Globus pallidus (tissue), 1 donor: Measurements from ENCODE around the gene IP6K1.
"Not testable (repeated sequence)": the region's sequence is repeated elsewhere in the genome, so short reads cannot be mapped to it uniquely, and the experiment has no call there.

Experiments used
- DNase-seq: peaks from one replicate; pipeline ENCODE4 v3.0.0-alpha.2; 2015; ENCODE audit warnings: low spot score

Gene IP6K1

DNA sequence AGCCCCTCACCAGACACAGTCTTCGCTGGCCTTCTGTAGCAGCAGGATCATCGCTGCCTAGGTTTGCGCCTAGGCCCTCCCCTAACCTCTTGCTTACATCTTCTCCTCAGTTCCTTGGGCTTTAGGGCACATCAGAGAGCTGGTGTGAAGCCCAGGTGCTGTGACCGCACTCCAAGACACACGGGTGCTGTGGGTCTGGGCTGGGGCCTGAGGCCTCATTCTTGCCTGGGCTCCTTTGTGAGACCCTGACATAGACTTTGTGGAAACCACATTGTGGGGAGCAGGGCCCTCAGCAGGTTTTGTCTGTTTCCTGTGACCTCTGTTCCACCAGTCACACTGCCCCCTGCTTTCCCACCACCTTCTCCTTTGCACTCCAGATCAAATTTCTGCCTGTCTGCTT, 74.9 kb downstream of the IP6K1 start:
- DNase-seq = no peak

GRCh38 chr3:49709852-49710251, 76.5 kb downstream of the IP6K1 start:
- DNase-seq = no peak

DNA sequence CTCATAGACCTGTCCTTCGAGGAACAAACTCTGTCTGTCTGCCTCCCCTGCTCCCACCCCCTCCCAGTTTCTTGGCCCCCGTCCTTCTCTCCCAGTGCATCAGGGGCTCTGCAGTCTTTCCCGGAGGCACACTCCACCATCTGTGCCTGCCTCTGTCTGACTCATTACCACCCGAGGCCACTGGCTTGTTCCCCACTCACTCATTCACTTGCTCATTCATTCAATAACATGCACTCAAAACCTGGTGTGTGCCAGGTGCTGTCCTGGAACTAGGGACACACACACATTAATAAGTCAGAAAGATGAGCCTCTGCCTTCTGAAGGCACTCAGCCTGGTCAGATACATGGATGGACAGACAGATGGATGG, 79.2 kb downstream of the IP6K1 start:
- no peak for DNase-seq

DNA sequence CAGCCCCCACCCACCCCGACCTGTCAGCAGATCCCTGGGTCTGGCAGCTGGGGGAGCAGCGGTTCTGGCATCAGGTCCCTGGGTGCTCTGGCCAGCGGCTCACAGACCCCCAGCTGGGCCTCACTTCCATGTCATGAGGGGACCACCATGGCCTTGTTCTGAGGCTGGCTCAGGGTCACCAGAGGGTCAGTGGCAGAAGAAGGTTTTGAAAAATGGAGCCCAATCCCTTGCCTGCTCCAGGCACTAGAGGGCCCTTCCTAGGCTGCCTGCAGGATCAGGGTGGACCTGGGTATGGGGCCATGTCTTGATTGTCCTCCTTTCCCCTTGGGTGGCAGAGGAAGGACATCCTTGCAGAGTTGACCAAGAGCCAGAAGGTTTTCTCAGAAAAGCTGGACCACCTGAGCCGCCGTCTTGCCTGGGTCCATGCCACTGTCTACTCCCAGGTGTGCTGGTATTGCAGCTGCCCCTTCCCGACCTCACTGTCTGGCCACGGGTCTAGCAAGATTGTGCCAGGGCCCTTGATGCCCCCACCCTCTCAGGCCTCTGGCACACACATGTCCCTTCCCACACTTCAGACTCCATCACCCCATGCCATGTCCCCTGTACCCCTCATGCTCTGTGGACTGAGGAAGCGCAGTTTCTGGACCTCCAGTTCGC, 79.8 kb downstream of the IP6K1 start:
- DNase-seq = no peak

- no peak for DNase-seq
Measured at GRCh38 chr3:49705390-49705960, 80.9 kb downstream of the IP6K1 start.

- no peak for DNase-seq
Measured at GRCh38 chr3:49704629-49705028, 81.7 kb downstream of the IP6K1 start.

- no peak for DNase-seq
Measured at GRCh38 chr3:49703956-49704355, 82.4 kb downstream of the IP6K1 start.

DNA sequence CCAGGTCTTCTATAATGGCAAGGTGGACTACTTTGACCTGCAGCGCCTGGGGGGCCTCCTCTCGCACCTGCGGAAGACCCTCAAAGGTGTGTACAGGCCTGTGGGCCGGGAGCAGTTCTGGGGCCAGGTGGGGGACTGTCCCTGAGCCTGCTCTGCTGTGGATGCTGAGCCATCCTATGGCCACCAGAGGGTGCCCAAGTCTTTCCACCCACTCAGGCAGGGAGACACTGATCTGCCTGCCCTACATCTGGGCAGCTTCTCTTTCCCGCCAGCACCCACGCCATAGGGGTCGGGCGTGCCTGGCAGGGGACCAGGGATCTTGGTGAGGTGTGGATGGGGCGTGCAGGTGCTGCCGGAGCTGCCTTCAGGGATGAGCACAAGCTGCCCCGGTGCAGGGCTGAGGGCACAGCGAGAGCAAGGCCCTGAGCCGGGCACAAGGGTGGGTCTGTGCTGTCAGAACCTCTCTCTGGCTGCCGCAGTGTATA, 82.9 kb downstream of the IP6K1 start:
- peak; percentile 53 for DNase-seq

DNA sequence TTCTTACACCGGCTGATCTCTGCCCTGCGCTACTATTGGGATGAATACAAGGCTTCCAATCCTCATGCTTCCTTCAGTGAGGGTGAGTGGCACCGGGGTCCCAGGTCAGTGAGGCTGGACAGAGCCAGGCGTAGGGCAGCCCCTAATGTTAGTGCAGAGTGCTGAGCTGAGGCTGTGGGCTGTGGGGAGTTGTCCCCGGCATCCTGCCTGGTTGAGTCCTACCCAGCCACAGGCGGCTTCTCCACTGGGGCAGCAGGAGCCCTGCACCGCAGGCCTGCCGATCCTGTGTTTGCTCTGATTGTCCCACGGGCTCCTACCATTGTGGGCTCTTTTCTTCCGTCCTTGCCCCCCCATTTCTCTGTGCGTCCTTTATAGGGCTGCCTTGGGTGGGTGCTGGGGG, 83.7 kb downstream of the IP6K1 start:
- DNase-seq = no peak

DNA sequence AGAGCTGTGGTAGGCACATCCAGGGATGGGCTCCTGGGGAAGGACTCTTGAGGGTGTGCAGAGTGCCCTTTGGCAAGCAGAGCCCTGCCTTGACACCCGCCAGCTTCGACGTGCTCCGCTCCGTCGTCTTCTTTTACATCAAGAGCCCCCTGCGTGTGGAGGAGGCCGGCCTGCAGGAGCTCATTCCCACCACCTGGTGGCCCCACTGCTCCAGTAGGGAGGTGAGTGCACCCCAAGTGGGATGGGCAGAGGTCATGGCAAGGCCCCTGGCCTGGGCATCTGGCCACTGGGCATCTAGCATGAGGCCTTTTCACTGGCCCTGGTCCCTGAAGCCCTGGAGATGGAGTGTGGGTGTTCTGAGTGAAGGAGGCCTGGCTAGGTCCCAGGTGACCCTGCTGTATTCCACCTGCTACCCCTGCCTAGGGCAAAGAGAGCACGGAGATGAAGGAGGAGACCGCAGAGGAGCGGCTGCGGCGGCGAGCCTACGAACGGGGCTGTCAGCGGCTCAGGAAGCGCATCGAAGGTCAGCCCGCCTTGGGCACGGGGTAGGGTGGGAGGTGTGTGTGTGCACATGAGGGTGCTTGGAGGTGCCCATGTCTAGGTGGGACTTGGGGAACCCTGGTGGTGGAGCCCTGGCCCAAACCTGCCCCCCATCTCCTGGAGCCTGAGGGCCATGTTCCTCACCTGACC, 84.8 kb downstream of the IP6K1 start:
- DNase-seq = no peak

DNA sequence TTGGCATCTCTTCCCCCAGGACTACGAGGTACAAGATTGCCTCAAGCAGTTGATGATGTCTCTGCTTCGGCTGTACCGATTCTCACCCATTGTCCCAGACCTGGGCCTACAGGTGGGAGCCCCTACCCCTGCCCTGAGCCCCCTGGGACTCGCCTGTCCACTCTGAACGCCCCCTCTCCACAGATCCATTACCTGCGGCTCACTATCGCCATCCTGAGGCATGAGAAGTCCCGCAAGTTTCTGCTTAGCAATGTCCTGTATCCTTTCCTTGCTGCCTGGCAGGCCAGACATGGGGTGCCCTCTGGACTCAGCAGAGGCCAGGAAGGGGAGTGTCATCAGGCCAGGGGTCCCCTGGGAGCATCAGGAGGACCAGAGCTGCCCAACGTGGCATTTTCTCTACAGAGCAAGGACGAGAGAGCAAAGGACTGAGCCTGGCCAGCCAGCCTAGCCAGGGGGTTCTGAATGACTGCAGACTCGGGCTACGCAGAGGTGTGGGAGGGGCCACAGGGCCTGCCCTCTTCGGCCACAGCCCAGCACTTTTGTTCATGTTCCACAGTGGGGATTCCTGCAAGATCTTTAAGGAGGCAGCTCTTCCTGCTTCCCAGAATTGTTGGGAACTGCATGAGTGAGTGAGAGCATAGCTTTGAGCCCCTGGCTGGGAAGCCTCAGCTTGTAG, 85.8 kb downstream of the IP6K1 start:
- DNase-seq = no peak

DNA sequence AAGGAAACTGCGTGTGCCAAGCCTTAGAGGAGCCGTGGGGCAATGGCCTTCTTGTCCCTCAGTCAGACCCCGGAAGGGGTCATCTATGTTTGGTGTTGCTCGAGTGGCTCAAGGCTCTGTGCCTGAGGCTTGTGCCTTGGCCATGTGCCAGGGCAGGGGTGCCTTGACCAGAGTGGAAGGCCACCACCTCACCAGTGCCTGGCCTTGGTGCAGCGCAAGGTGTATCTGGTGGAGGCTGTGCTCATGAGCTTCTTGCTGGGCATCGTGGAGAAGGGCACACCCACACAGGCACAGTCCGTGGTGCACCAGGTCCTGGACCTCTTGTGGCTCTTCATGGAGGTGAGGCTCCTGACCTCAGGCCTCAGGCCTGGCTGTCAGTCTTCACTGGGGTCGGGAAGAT, 86.3 kb downstream of the IP6K1 start:
- no peak for DNase-seq

DNA sequence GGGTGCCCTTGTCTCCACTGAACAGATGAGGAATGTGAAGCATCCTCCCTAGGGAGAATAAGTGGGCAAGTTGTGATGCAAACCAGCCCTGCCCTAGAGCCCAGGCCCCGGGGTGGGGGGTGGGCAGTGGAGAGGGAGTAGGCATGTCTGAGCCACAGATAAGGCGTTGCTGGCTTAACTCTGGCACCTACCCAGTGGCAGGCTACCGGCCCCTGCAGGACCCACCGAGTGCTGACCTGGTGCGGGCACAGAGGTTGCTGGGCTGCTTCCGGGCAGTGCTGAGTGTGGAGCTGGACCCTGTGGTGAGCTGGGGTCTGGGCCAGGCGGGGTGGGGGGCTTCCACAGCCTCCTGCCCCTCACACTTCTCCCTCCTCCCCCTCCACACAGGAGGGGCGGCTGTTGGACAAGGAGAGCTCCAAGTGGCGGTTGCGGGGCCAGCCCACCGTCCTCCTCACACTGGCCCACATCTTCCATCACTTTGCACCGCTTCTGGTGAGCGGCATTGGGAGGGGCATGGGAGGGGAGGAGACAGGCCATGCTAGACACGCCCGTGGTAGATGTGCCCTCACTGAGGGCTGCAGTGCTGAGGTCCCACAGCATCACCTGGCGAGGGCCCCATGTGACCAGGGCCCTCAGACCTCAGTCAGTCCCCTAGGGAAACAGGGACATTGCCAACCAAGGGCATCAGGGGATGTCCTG, 86.9 kb downstream of the IP6K1 start:
- DNase-seq = no peak

GRCh38 chr3:49695350-49696015, 90.9 kb downstream of the IP6K1 start:
- DNase-seq = not testable (repeated sequence)

GRCh38 chr3:49694409-49695070, 91.8 kb downstream of the IP6K1 start:
- not testable (repeated sequence) for DNase-seq

DNA sequence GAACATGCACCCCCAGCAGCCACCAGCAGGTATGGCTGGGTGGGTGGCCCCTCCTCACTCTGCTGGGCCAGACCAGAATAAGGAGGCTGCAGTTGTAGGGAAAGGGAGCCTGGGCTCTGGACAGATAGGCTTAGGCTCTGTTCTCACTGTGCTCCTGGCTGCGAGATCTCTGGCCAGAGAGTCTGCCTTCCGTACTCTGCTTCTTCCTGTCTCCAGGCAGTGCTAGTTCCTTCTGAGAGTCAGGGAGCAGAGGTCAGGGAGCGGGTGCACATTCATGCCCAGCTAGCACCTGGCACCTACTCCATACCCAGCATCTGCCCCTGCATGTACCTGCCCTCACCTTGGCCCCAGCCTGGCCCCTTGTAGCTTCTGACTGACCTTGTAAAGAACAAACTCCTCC, 94.9 kb downstream of the IP6K1 start:
- DNase-seq = not testable (repeated sequence)

GRCh38 chr3:49690856-49691255, 95.5 kb downstream of the IP6K1 start:
- DNase-seq = not testable (repeated sequence)

DNA sequence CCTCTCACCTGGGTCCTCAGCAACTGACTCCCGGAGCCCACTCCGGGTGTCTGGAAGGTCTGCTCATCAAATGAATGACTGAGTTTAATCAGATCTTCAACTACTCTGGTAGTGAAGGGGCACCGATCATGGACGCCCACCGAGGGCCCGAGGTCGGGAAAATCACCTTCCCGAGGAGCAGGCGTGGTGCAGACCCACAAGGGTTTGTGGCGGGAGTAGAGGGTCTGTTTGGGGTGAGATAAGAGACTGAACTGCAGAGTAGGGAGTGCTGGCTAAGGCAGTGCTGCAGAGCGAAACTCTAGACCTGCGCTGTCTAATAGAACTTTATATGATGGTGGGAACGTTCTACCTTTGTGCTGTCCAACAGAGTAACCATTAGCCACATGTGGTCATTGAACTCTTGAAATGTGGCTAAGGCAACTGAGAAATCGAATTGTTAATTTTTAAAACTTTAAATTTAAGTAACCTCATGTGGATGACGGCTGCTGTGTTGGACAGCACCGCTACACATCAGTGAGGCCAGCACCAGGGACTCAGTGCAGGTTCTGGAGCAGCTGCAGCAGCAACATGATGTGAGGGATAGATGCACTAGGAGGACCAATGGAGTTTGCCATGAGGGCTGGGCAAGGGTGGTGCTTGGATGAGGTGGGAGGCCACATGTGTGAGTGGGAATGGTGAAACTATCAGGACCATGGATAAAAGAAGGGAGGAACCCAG, 96.3 kb downstream of the IP6K1 start:
- not testable (repeated sequence) for DNase-seq

- peak; percentile 76 for DNase-seq
Measured at GRCh38 chr3:49689046-49689907, 97.1 kb downstream of the IP6K1 start, which contains the start of the genes MST1 and RNF123. TSS of gene MST1 (minus strand) at chr3:49689474. CDS start at chr3:49688691, 783 bp downstream. TSS of gene RNF123 (plus strand) at chr3:49689557. CDS start at chr3:49691166, 1,609 bp downstream.
